ENCODE data around the gene HOOK2. TPM values are rescaled to one million over a fixed set of nuclear protein-coding genes. Genes with fewer than 3 reads are reported as not detected.

HOOK2 gene
- total and polyA plus RNA-seq, 12 donors, result 29.7 to 173 (median 57.8) TPM

DNA sequence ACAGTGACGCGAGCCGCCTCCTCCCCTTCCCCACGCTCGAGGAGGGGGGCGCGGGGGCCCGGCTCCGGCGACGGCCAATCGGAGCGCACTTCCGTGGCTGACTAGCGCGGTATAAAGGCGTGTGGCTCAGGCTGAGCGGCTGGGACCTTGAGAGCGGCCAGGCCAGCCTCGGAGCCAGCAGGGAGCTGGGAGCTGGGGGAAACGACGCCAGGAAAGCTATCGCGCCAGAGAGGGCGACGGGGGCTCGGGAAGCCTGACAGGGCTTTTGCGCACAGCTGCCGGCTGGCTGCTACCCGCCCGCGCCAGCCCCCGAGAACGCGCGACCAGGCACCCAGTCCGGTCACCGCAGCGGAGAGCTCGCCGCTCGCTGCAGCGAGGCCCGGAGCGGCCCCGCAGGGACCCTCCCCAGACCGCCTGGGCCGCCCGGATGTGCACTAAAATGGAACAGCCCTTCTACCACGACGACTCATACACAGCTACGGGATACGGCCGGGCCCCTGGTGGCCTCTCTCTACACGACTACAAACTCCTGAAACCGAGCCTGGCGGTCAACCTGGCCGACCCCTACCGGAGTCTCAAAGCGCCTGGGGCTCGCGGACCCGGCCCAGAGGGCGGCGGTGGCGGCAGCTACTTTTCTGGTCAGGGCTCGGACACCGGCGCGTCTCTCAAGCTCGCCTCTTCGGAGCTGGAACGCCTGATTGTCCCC is 16.1 kb upstream of the HOOK2 start, which contains the start of gene JUNB:
TSS of gene JUNB (plus strand) at position 142 of the 706 bp plus-strand sequence. CDS start at position 428, 286 bp downstream.
- no peak for TF ChIP-seq CTCF (IDR thresholded peaks at IDR 0.05)
- intact Hi-C loops (cut with DNase I), result loop anchor here in 6 of 10 donors (1.0 to 10.0 kb wide), 6 partner anchors 13 to 363 kb away; partner anchors contain the start of genes IER2 (in 2 of the 6), STX10 (in 2 of the 6) and TNPO2 (in 1 of the 6)
- no peaks in the 10 kb centered on the region for H3K27me3 ChIP-seq
- H3K4me3 ChIP-seq, result peak within 1 kb of the TSS; percentile 64 to 100 (median 85)
- H3K9me3 ChIP-seq, result no peaks in the 10 kb centered on the region
- H3K4me1 ChIP-seq, result peaks cover 24 to 66% (median 56%) of the 10 kb centered on the region in 9 donors
- peak; percentile 55 to 77 (median 72) for ATAC-seq
- peak within 1 kb of the TSS; percentile 94 to 100 (median 99) for H3K27ac ChIP-seq
- H3K36me3 ChIP-seq, result peaks cover 0 to 15% (median 0%) of the 10 kb centered on the region in 9 donors
- WGBS, 2 donors, result 0 to 1% methylated on average over 73 of the region's 73 CpGs
- DNase-seq, result peak; percentile 98

DNA sequence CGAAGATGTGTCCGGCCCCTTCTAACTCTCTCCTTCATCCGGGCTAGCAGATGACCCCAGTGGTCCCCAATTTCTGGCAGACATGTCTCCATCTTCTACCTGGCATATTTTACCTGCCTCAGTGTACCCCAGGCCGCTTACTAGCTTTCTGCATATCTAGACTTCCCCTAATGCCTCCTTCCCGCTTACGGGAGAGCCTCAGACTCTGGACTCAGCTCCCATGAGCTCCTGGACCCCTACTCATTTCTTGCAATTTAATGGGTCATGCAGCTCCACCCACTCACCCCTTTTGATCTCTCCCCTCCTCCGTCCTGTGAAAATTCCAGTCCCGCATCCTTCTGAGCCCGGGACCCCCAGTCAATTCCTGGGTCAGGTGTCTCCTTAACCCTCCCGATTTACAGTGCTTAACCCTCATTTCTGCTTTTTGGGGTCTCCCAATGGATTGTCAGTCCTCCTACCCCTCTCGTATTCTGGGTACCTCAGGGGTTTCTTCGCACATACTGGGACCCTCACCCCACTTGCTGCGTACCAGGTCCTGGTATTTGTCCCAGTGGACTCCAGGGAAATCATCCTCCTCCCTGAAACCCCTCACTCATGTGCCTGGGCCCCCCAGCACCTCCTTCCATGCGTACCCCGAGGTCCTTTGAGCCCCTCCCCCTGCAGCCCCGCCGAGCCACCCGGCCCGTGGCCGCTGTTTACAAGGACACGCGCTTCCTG is 15.4 kb upstream of the HOOK2 start:
- H3K4me3 ChIP-seq, result peak overlapping the region; percentile 30 to 100 (median 85)
- 2 to 3% methylated on average over 22 of the region's 22 CpGs for WGBS, 2 donors
- no peaks in the 10 kb centered on the region for H3K9me3 ChIP-seq
- no peak for TF ChIP-seq CTCF (IDR thresholded peaks at IDR 0.05)
- peaks cover 31 to 66% (median 56%) of the 10 kb centered on the region in 9 donors for H3K4me1 ChIP-seq
- H3K27ac ChIP-seq, result peak overlapping the region; percentile 94 to 100 (median 99)
- DNase-seq (no peak), ATAC-seq (no peak)
- intact Hi-C loops (cut with DNase I), result loop anchor here in 6 of 10 donors (1.0 to 10.0 kb wide), 5 partner anchors 12 to 364 kb away; partner anchors contain the start of genes IER2 (in 2 of the 6), STX10 (in 2 of the 6) and TNPO2 (in 1 of the 6)
- H3K27me3 ChIP-seq, result no peaks in the 10 kb centered on the region
- H3K36me3 ChIP-seq, result peaks cover 0 to 15% (median 0%) of the 10 kb centered on the region in 9 donors

- peak overlapping the region; percentile 94 to 100 (median 99) for H3K27ac ChIP-seq
- intact Hi-C loops (cut with DNase I), result loop anchor here in 5 of 10 donors (5.0 to 10.0 kb wide), 4 partner anchors 68 to 365 kb away; partner anchors contain the start of genes IER2 (in 2 of the 5), STX10 (in 2 of the 5) and TNPO2 (in 1 of the 5)
Observed at GRCh38 chr19:12789904-12790619, 14.7 kb upstream of the HOOK2 start.

More at GRCh38 chr19:12789904-12790619, 14.7 kb upstream of the HOOK2 start:
- peak; percentile 41 to 65 (median 56) for ATAC-seq
- peak overlapping the region; percentile 30 to 100 (median 85) for H3K4me3 ChIP-seq
- no peak for TF ChIP-seq CTCF (IDR thresholded peaks at IDR 0.05)
- peaks cover 0 to 15% (median 0%) of the 10 kb centered on the region in 9 donors for H3K36me3 ChIP-seq
- H3K27me3 ChIP-seq, result no peaks in the 10 kb centered on the region
- H3K9me3 ChIP-seq, result no peaks in the 10 kb centered on the region
- peak; percentile 97 to 98 for DNase-seq
- 0 to 1% methylated on average over 53 to 56 of the region's 56 CpGs for WGBS, 2 donors
- H3K4me1 ChIP-seq, result peaks cover 33 to 68% (median 57%) of the 10 kb centered on the region in 9 donors

Measured in heart right ventricle (tissue), 16 donors.